ENCODE measurements around the gene SLC9A9. TPM values are rescaled to one million over a fixed set of nuclear protein-coding genes. Genes with fewer than 3 reads are reported as not detected.
A peak's percentile ranks its signal among the peaks of the same experiment; 100 is the strongest.

The SLC9A9 gene
- total RNA-seq, 1 experiment from 2014 or later: not detected

DNA sequence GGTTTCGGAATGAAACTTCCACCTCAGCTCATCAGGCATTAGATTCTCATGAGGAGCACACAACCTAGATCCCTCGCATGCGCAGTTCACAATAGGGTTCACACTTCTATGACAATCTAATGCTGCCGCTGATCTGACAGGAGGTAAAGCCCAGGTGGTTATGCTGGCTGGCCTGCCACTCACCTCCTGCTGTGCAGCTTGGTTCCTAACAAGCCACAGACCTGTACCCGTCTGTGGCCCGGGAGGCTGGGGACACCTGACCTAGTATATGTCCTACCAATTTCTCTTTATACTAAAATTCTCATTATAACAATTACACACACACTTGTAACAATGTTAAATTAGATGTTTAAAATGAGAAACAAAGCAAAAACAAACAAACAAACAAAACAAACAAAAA lies 172.2 kb downstream of the SLC9A9 start:
- H3K36me3 Mint-ChIP-seq (ENCODE audit: insufficient read depth, unreplicated experiment): no peaks in the 10 kb centered on the region
- Histone ChIP-seq H3K27me3 (replicated peaks; ENCODE audit: control insufficient read depth, insufficient read depth, low read length) (no peaks in the 10 kb centered on the region), H3K4me3 (ENCODE audit: low read depth, low read length) (no peak overlapping the region), H3K36me3 (ENCODE audit: control insufficient read depth, insufficient read depth, low read length) (no peaks in the 10 kb centered on the region), H3K4me1 (no peaks in the 10 kb centered on the region), H3K9me3 (no peaks in the 10 kb centered on the region)
- intact Hi-C loops (cut with micrococcal nuclease; ENCODE audit: unreplicated experiment): loop anchor here (5.0 kb wide), 1 partner anchor 604 kb away; no protein-coding TSS in a partner anchor
- ChIA-PET POLR2A (no interaction called here), CTCF (no interaction called here)
- H3K27ac Mint-ChIP-seq (ENCODE audit: unreplicated experiment): no peak overlapping the region
- no TSS peak for BruUV-seq (replicated peaks)
- no peaks in the 10 kb centered on the region for H3K4me1 Mint-ChIP-seq (ENCODE audit: low read depth, unreplicated experiment)
- peaks cover 13% of the 10 kb centered on the region for H3K27me3 Mint-ChIP-seq (ENCODE audit: insufficient read depth, unreplicated experiment)
- H3K4me3 Mint-ChIP-seq (ENCODE audit: unreplicated experiment): no peak overlapping the region
- no peak for DNase-seq
- TF ChIP-seq, protein P1, sequence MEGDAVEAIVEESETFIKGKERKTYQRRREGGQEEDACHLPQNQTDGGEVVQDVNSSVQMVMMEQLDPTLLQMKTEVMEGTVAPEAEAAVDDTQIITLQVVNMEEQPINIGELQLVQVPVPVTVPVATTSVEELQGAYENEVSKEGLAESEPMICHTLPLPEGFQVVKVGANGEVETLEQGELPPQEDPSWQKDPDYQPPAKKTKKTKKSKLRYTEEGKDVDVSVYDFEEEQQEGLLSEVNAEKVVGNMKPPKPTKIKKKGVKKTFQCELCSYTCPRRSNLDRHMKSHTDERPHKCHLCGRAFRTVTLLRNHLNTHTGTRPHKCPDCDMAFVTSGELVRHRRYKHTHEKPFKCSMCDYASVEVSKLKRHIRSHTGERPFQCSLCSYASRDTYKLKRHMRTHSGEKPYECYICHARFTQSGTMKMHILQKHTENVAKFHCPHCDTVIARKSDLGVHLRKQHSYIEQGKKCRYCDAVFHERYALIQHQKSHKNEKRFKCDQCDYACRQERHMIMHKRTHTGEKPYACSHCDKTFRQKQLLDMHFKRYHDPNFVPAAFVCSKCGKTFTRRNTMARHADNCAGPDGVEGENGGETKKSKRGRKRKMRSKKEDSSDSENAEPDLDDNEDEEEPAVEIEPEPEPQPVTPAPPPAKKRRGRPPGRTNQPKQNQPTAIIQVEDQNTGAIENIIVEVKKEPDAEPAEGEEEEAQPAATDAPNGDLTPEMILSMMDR (IDR thresholded peaks at IDR 0.05; ENCODE audit: insufficient read depth in 1 of 2, low read depth in 1 of 2, low read length in 1 of 2, severe bottlenecking in 1 of 2, unreplicated experiment in 1 of 2): no peak
- no peaks in the 10 kb centered on the region for H3K9me3 Mint-ChIP-seq (ENCODE audit: unreplicated experiment)

DNA sequence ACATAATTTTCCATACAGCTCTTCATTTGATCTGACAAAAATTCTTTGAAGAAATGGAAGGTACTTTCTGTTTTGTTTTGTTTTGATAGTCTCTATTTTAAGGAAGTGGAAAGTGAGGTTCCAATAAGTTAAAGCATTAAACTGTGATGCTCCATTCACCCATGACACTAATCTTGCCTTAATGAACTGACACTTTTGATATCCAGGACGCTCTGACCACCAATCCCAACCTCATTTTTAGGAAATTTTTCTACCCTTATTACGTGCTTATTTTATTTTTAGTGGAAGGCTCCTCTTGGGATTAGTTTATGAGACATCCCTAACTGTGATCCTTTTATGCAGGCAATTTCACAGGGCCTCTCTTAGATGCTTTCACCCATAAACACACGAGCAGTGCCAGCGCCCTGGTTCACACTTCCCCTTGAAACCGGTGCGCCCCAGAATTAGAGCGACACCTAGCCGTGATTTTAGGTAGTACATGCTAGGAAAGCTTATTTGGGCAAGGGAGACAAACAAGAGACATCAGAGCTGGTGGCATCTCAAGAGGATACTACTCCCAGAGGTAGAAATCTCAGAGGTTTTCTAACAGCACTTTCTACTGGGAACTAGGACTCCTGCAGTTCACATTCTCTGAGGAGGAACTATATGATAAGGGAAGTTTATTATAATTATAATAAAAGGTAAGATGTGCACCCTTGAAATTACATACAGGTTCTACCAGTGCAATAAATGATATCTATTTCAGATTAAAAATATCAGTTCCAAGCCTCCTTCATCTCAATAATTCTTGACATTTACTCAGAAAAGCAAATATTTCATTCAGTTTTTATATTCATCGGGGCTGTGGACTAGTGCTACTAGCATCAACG lies 173.9 kb downstream of the SLC9A9 start:
- intact Hi-C loops (cut with micrococcal nuclease; ENCODE audit: unreplicated experiment): no loop called here
- no TSS peak for BruUV-seq (replicated peaks)

DNA sequence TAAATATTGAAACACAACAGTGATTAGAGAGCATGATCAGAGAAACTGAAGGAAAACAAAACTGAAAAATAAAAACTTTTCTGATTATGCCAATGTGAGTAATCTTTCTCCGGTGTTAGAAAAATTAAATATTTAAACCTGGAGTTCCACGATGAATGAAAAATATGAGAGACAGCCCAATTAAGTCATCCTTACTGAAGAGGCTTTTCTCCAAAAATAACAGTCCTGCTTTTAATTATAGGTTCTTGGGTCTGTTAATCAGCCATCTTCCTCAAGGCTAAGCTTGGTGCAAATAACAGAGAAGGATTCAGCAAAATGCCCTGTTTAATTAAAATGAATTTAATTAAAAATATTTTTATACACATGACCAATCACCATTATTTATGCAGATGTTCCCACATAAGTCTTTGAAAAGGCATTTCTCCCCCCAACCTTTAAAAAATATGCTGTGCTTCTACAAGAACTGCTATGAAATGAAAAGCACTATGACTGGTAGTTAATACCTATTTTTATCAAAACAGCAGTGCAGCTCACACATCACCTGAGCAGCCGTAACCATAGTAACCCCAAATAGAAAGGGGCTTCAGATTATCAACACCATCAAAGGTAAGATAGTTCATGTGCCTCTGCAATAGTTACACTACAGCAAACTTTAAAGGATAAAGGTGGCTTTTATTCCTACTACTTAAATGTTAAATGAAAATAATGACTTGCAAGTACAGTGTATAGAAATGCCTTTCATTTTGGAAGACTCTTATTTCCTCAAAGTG lies 175.7 kb downstream of the SLC9A9 start:
- Histone ChIP-seq H3K27me3 (replicated peaks; ENCODE audit: control insufficient read depth, insufficient read depth, low read length) (no peaks in the 10 kb centered on the region), H3K36me3 (ENCODE audit: control insufficient read depth, insufficient read depth, low read length) (no peaks in the 10 kb centered on the region), H3K9me3 (no peaks in the 10 kb centered on the region), H3K4me3 (ENCODE audit: low read depth, low read length) (no peak overlapping the region), H3K4me1 (no peaks in the 10 kb centered on the region)
- no peak overlapping the region for H3K27ac Mint-ChIP-seq (ENCODE audit: unreplicated experiment)
- H3K36me3 Mint-ChIP-seq (ENCODE audit: insufficient read depth, unreplicated experiment): no peaks in the 10 kb centered on the region
- CTCF ChIA-PET: no interaction called here
- H3K9me3 Mint-ChIP-seq (ENCODE audit: unreplicated experiment): no peaks in the 10 kb centered on the region
- peaks cover 4% of the 10 kb centered on the region for H3K27me3 Mint-ChIP-seq (ENCODE audit: insufficient read depth, unreplicated experiment)
- intact Hi-C loops (cut with micrococcal nuclease; ENCODE audit: unreplicated experiment): no loop called here
- POLR2A ChIA-PET: no interaction called here
- DNase-seq: no peak
- BruUV-seq (replicated peaks): no TSS peak
- TF ChIP-seq, protein P1 (IDR thresholded peaks at IDR 0.05; ENCODE audit: insufficient read depth in 1 of 2, low read depth in 1 of 2, low read length in 1 of 2, severe bottlenecking in 1 of 2, unreplicated experiment in 1 of 2): no peak
- H3K4me3 Mint-ChIP-seq (ENCODE audit: unreplicated experiment): no peak overlapping the region
- H3K4me1 Mint-ChIP-seq (ENCODE audit: low read depth, unreplicated experiment): no peaks in the 10 kb centered on the region

More for the DNA sequence above, 173.9 kb downstream of the SLC9A9 start:
- Mint-ChIP-seq H3K4me1 (ENCODE audit: low read depth, unreplicated experiment) (no peaks in the 10 kb centered on the region), H3K27me3 (ENCODE audit: insufficient read depth, unreplicated experiment) (peaks cover 7% of the 10 kb centered on the region), H3K9me3 (ENCODE audit: unreplicated experiment) (no peaks in the 10 kb centered on the region), H3K4me3 (ENCODE audit: unreplicated experiment) (no peak overlapping the region), H3K27ac (ENCODE audit: unreplicated experiment) (no peak overlapping the region), H3K36me3 (ENCODE audit: insufficient read depth, unreplicated experiment) (no peaks in the 10 kb centered on the region)
- DNase-seq: peak; percentile 55 to 72
- CTCF ChIA-PET: interaction anchor here (0.6 to 1.0 kb wide), 4 partner anchors 14 to 232 kb away, joined by 3 to 6 read pairs (median 4); no protein-coding TSS in a partner anchor
- Histone ChIP-seq H3K27me3 (replicated peaks; ENCODE audit: control insufficient read depth, insufficient read depth, low read length) (no peaks in the 10 kb centered on the region), H3K4me1 (no peaks in the 10 kb centered on the region), H3K9me3 (no peaks in the 10 kb centered on the region), H3K36me3 (ENCODE audit: control insufficient read depth, insufficient read depth, low read length) (no peaks in the 10 kb centered on the region), H3K4me3 (ENCODE audit: low read depth, low read length) (no peak overlapping the region)
- POLR2A ChIA-PET: no interaction called here
- TF ChIP-seq, protein P1 (IDR thresholded peaks at IDR 0.05; ENCODE audit: insufficient read depth in 1 of 2, low read depth in 1 of 2, low read length in 1 of 2, severe bottlenecking in 1 of 2, unreplicated experiment in 1 of 2): peak; percentile 85 to 86
